Urothelium cell line (cell line): ENCODE measurements around the gene CHST3.

Source experiments
- DNase-seq: peaks from one replicate; pipeline ENCODE4 v3.0.0; 2011; ENCODE audit warnings: low spot score, mixed read lengths
- FAIRE-seq: peaks from 2 replicates; lab custom pipeline; 2011; peaks lifted over from hg19 to GRCh38; lab: Jason Lieb, UNC

The CHST3 gene

DNA sequence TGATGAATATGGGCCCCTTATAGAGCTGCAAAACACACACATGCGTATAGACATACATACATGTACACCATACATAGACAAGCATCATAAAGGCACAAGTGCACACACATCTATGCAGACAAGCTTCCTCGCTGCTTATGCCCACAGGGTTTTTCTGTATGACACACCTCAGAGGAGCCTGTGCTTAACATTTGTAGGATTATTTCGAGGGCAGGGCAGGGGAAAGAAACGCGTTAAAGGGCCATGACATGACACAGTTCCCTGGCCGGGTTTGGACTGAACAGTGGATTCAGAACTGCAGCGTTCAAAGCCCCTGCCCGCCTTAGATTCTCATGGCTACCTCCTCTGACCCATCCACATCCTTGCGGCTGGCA is 44.8 kb downstream of the CHST3 start:
- DNase-seq (no peak), FAIRE-seq (no peak)

DNA sequence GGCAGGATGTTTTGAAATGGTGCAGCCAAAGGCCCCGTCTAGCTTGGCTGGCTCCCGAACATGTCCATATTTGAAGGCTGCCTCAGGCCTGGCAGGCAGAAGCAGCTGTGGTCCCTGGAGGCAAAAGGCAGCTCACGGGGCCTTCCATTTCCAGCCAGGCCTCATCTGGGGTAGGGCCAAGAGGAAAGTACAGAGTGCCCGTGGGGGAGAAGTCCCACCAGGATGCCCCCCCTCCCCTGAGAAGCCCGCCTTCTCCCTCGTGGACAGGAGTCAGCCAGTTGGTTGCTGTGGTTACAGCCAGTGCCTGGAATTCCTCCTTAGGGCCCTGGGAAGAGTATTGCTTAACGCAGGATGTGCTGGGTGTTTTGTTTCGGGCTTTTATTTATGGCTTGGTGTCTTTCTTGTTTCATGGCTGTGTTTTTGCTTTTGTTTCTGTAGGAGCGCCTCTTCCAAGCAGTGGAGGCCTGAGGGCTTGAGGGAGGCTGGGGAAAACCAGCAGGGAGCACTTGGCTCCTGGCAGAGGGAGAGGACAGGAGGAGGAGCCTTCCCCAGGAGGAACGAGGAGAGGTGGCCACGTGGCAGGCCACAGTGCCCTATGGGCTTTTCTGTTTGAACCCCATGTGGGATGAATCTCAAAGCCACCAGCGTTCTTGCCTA is 45.4 kb downstream of the CHST3 start:
- FAIRE-seq (no peak), DNase-seq (no peak)

DNA sequence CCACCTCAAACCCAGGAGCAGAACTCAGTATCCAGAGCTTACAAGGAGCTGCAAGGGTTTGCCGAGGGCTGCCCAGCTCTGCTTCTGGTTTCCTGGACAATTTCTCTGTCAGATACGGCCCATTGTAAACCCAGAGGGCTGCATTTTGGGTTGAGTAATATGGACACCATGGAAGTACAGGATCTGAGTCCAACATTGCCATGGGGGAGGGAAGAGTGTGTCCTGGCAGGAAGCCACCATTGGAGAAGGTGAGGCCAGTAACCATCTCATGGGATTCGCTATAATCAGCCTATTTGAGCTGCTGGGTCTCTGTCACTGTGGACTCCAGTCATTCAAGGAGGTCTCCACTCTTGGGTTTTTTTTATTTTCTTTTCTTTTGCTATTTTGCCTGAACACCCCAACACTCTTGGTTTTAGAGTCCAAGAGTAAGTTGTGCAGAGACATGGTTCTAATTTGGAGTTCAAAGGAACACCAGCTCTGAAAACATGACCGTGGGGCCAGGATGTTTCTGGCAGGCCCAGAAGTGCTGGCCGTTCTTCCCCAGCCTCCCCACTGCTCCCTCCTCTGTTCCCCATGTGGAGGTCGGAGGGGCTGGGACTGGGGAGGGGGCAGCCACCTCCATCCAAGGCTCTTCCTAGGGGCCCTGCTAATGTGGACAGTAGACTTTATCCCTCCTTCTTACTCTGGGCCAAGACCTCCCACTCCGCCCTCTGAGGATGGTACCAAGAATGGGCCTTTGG is 46.2 kb downstream of the CHST3 start:
- DNase-seq, result no peak
- no peak for FAIRE-seq

GRCh38 chr10:72011016-72011415 is 46.8 kb downstream of the CHST3 start:
- FAIRE-seq, result no peak
- DNase-seq, result no peak

DNA sequence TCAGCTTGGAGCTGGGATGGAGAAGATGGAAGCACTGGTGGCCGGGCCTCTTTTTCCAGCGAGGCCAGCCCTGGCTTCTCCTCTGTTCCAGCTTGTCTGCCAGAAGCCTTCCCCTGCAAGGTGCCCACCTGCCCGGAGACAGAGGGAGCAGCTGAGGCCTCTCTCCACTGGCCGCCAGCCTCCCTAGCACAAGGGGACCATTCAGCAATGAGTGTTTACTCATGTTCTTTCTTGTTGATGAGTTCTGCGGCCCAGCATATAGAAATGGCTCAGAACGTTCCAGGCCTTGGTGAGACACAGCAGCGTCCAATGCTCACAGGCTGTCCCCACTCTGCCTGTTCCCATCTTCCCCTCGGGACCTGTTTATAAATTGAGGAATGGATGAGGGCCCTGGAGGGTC is 47.3 kb downstream of the CHST3 start:
- no peak for DNase-seq
- no peak for FAIRE-seq

DNA sequence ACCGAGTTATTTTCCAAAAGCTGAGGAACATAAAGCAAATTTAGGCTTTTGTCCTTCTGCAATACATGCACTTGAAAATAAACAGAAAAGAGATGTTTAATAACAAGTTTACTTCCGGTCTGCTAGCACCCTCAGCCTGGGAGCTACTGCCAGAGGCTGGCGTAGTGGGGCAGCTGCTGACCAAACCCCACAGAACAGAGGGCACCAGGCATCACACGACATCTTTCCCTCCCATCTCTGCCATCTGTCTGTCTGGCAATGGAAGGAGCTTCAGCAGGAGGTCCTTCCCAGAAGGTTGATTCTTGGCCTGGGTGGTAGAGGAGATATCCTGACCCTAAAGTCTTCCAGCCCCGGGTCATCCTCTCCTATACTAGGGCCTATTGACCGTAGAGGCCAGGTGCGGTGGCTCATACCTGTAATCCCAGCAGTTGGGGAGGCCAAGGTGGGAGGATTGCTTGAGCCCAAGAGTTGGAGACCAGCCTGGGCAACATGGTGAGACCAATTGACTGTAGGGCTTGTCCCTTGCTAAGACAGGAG is 47.8 kb downstream of the CHST3 start:
- FAIRE-seq (no peak), DNase-seq (no peak)

GRCh38 chr10:72012796-72013195 is 48.6 kb downstream of the CHST3 start:
- DNase-seq, result no peak
- FAIRE-seq, result no peak

DNA sequence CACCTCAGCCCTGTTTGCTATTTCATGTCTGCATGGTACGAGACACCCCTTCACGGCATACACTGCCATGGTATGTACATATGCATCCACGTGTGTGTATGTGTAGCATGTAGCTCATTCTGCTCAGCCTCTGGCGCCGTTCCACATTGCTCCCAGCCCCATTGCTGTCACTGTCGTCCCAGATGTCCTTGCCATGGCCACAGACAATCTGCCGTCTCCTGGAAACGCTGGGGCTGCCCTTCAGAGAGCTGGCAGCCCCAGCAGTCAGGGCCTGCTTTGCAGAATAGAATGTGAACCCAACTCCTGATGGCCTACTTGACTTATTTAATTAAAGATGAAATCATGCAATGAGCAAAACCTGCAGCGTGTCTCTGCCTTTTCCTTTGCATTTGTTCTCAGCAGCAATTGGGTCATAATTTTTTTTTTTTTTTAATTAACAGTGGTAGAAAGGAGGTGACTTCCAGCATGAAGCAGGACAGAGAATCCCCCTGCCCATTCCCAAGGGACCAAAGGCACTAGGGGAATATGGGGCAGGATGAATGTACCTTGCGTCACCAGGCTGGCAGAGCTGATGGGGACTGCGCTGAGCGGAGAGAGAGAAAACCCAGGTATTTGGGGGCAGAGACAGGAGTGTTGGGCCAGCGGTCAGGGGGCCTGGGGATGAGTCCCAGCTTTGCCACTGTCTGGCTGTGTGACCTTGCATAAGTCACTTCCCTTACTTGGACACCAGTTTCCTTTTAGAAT is 49.2 kb downstream of the CHST3 start:
- peak; percentile 87 for FAIRE-seq

DNA sequence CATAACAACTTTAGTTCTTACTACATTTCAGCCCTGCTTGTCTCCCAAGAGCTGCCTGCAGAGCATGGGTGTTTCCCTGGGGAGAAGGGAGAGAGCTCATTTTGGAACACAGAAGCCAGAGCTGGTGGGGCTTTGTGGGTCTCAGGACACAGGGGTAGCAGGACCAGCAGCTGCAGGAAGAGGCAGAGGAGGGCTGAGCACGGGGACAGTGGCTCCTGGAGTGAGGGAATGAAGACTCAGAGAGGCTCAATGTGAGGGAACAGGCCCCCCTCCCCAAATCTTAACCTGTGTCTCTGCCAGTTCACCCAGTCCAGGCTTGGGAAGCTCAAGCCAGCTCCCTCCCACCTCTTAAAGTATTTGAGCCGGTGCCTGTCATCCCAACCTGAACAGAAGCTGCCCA is 50.0 kb downstream of the CHST3 start:
- no peak for FAIRE-seq

More for the DNA sequence above, 49.2 kb downstream of the CHST3 start:
- no peak for DNase-seq

DNA sequence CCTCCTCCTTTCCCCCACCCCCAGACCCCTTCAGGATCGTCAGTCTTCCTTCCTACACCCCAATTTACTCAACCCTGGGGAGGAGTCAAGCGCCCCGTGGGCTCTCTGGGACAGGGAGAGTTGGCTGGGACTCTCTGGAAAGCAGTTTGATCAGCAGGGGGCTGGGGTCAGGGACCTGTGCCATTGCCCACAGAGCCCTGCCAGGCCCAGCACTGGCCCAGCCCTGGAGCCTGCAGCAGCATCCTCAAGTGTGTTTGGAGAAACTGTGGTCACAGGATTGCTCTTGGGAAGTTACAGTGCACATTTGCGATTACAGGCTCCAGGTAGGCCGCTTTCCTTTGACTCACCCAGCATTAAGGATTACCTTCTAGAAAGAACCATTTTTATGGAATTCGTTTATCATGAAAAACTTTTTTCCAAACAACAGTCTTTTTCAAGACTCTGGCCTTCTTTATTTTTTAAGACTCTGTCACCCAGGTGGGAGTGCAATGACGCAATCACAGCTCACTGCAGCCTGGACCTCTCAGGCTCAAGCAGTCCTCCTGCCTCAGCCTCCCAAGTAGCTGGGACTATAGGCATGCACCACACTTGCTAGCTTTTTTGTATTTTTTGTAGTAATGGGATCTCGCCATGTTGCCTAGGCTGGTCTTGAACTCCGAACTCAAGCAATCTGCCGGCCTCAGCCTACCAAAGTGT is 50.7 kb downstream of the CHST3 start:
- no peak for FAIRE-seq
- DNase-seq, result no peak

More for the DNA sequence above, 50.0 kb downstream of the CHST3 start:
- no peak for DNase-seq

- DNase-seq (no peak), FAIRE-seq (no peak)
These were observed 51.6 kb downstream of the CHST3 start for GRCh38 chr10:72015841-72016240.

DNA sequence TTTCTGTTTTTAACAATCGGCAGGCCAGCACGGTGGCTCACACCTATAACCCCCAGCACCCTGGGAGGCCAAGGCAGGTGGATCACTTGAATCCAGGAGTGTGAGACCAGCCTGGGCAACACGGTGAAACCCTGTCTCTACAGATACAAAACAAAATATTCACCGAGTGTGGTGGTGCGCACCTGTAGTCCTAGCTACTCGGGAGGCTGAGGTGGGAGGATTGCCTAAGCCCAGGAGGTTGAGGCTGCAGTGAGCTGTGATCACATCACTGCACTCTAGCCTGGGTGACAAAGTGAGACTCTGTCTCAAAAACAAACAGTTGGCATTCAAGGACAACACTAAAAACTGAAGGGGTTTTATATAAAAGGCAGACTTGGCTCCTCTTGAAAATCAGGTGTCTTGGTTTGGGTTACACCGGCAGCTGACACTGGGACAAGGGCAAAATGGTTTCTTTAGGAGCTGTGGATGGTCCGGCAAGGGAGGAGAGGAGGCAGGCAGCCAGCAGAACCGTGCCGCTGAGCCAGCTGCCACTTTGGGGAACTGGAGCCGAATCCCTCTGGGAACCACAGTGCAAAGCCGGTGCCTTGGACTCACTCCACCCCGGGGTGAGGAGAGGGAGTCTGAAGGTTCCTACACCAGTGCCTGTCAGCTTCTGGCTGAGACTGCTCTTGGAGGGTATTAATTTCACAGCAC is 52.6 kb downstream of the CHST3 start:
- FAIRE-seq, result no peak
- no peak for DNase-seq

- DNase-seq (no peak), FAIRE-seq (no peak)
These were observed 55.1 kb downstream of the CHST3 start for GRCh38 chr10:72019085-72019876.

GRCh38 chr10:72020914-72021809 is 57.0 kb downstream of the CHST3 start:
- FAIRE-seq, result no peak
- no peak for DNase-seq

DNA sequence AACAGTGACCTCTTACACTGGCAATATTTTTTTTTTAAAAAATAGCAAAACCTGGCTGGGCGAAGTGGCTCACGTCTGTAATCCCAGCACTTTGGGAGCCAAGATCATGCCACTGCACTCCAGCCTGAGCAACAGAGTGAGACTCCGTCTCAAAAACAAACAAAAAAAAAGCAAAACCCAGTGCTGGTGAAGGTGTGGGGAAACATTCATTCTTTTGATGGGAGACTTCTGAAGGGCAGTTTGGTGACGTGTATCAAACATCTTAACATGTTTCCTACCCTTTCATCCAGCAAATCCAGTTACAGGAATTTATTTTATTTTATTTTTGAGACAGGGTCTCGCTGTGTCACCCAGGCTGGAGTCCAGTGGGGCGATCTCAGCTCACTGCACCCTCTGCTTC is 58.0 kb downstream of the CHST3 start:
- FAIRE-seq (no peak), DNase-seq (no peak)

- FAIRE-seq (no peak), DNase-seq (no peak)
These were observed 60.4 kb downstream of the CHST3 start for GRCh38 chr10:72024596-72024995.

- DNase-seq, result no peak
- no peak for FAIRE-seq
These were observed 61.2 kb downstream of the CHST3 start for GRCh38 chr10:72025400-72025799.

DNA sequence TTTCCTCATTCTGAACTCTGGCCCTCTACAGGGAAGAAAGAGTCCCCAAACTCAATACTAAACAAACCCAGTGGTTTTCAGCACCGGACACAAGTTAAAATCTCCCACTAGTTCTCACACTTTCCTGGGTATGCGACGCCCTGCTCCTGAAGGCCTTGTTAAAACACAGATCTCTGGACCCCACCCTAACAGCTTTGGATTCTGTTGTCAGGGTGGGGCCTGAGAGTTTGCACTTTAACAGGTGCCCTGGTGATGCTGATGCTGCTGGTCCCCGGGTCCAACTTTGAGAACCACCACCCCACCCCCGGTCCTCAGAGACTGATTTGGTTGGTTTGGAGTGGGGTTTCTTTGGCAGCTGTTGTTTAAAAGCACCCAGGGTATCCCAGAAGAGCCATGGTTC is 61.6 kb downstream of the CHST3 start:
- DNase-seq, result no peak
- no peak for FAIRE-seq
